WTC11 (cell line): Measurements from ENCODE around the gene GARIN1A. TPM values are rescaled to one million over a fixed set of nuclear protein-coding genes. Genes with fewer than 3 reads are reported as not detected.

ENCODE experiments used
- ATAC-seq: fragments of 200-7000 bp; cut with Tn5 transposase; 2 replicates; pipeline ENCODE4 v1.10.0; 2021; ENCODE audit warnings: mild to moderate bottlenecking, moderate library complexity
- CTCF ChIA-PET: fragments of 300-600 bp; sonication (Branson Sonifier 250); formaldehyde crosslinking; loops from one replicate; lab custom pipeline; 2021; ENCODE audit warnings: antibody characterized with exemption; lab: Charles Lee
- POLR2A ChIA-PET: fragments of 350-600 bp; sonication (Branson Sonifier 250); formaldehyde crosslinking; loops from one replicate; lab custom pipeline; 2021; ENCODE audit warnings: antibody characterized with exemption; lab: Charles Lee
- DNase-seq: peaks from one replicate; pipeline ENCODE4 v3.0.0; 2021; ENCODE audit warnings: low spot score
- H3K27ac Mint-ChIP-seq: 2 replicates; pipeline ENCODE4 v1.8.0; 2021; ENCODE audit warnings: mixed read lengths
- H3K27me3 Mint-ChIP-seq: 2 replicates; pipeline ENCODE4 v1.8.0; 2021; ENCODE audit warnings: low read depth, mild to moderate bottlenecking, moderate library complexity, mixed read lengths
- H3K36me3 Mint-ChIP-seq: 2 replicates; pipeline ENCODE4 v1.8.0; 2021; ENCODE audit warnings: mixed read lengths
- H3K4me1 Mint-ChIP-seq: 2 replicates; pipeline ENCODE4 v1.8.0; 2022; ENCODE audit warnings: mixed read lengths
- H3K4me3 Mint-ChIP-seq: 2 replicates; pipeline ENCODE4 v1.8.0; 2021; ENCODE audit warnings: mild to moderate bottlenecking, moderate library complexity, mixed read lengths
- H3K9me3 Mint-ChIP-seq: 2 replicates; pipeline ENCODE4 v1.8.0; 2021; ENCODE audit warnings: mixed read lengths
- CBFB ChIP-seq: sonication (generic); formaldehyde crosslinking; IDR thresholded peaks from 2 replicates; pipeline ENCODE4 v1.8.1; 2022; ENCODE audit warnings: mild to moderate bottlenecking, low read depth, missing genetic modification reagents
- CREB1 ChIP-seq: sonication (generic); formaldehyde crosslinking; IDR thresholded peaks from 2 replicates; pipeline ENCODE4 v1.8.0; 2023; ENCODE audit warnings: mild to moderate bottlenecking, missing genetic modification reagents
- EMX1 ChIP-seq: fragments of 250-450 bp; sonication (Bioruptor Pico); IDR thresholded peaks from 2 replicates; pipeline ENCODE4 v1.8.0; 2021; ENCODE audit warnings: mild to moderate bottlenecking
- ESRRA ChIP-seq: sonication (generic); formaldehyde crosslinking; IDR thresholded peaks from 2 replicates; pipeline ENCODE4 v1.8.1; 2022; ENCODE audit warnings: mild to moderate bottlenecking, missing genetic modification reagents, borderline replicate concordance
- ETV6 ChIP-seq: sonication (generic); formaldehyde crosslinking; IDR thresholded peaks from 2 replicates; pipeline ENCODE4 v1.8.1; 2022; ENCODE audit warnings: mild to moderate bottlenecking, missing genetic modification reagents
- FOXJ3 ChIP-seq: sonication (generic); formaldehyde crosslinking; IDR thresholded peaks from 2 replicates; pipeline ENCODE4 v1.9.0; 2021; ENCODE audit warnings: missing genetic modification reagents, mild to moderate bottlenecking, borderline replicate concordance
- FOXK1 ChIP-seq: sonication (generic); formaldehyde crosslinking; IDR thresholded peaks from 2 replicates; pipeline ENCODE4 v1.8.0; 2022; ENCODE audit warnings: mild to moderate bottlenecking, moderate library complexity, missing genetic modification reagents
- HMGA2 ChIP-seq: fragments of 250-450 bp; sonication (Bioruptor Pico); IDR thresholded peaks from 2 replicates; pipeline ENCODE4 v1.4.0; 2021; ENCODE audit warnings: mild to moderate bottlenecking, moderate library complexity
- IRF2 ChIP-seq: sonication (generic); formaldehyde crosslinking; IDR thresholded peaks from 2 replicates; pipeline ENCODE4 v1.8.0; 2022; ENCODE audit warnings: low read depth, missing genetic modification reagents, borderline replicate concordance
- NFYB ChIP-seq: sonication (generic); formaldehyde crosslinking; conservative IDR thresholded peaks from 2 replicates; pipeline ENCODE4 v1.8.0; 2022; ENCODE audit warnings: low read depth, missing genetic modification reagents
- NR1H2 ChIP-seq: sonication (generic); formaldehyde crosslinking; IDR thresholded peaks from 2 replicates; pipeline ENCODE4 v1.9.0; 2021; ENCODE audit warnings: mild to moderate bottlenecking, moderate library complexity, missing genetic modification reagents
- NR2C2 ChIP-seq: sonication (generic); formaldehyde crosslinking; IDR thresholded peaks from 2 replicates; pipeline ENCODE4 v1.8.0; 2022; ENCODE audit warnings: mild to moderate bottlenecking, missing genetic modification reagents
- OVOL2 ChIP-seq: fragments of 250-450 bp; sonication (Bioruptor Pico); IDR thresholded peaks from 2 replicates; pipeline ENCODE4 v1.9.0; 2021; ENCODE audit warnings: mild to moderate bottlenecking, borderline replicate concordance
- TEAD1 ChIP-seq: sonication (generic); formaldehyde crosslinking; IDR thresholded peaks from 2 replicates; pipeline ENCODE4 v1.8.0; 2022; ENCODE audit warnings: mild to moderate bottlenecking, missing genetic modification reagents
- ZBTB21 ChIP-seq: sonication (generic); formaldehyde crosslinking; IDR thresholded peaks from 2 replicates; pipeline ENCODE4 v1.8.1; 2023; ENCODE audit warnings: mild to moderate bottlenecking, missing genetic modification reagents, borderline replicate concordance
- ZNF232 ChIP-seq: sonication (generic); formaldehyde crosslinking; IDR thresholded peaks from 2 replicates; pipeline ENCODE4 v1.8.0; 2022; ENCODE audit warnings: mild to moderate bottlenecking, missing genetic modification reagents
- ZNF317 ChIP-seq: sonication (generic); formaldehyde crosslinking; IDR thresholded peaks from 2 replicates; pipeline ENCODE4 v1.8.1; 2023; ENCODE audit warnings: low read depth, mild to moderate bottlenecking, moderate library complexity, missing genetic modification reagents, borderline replicate concordance
- ZNF423 ChIP-seq: fragments of 250-450 bp; sonication (Bioruptor Pico); IDR thresholded peaks from 2 replicates; pipeline ENCODE4 v2.1.2; 2022; ENCODE audit warnings: mild to moderate bottlenecking, moderate library complexity
- total RNA-seq: library from RNA; stranded (reverse); gene quantifications from 3 replicates; pipeline ENCODE4 v1.2.3, GENCODE V29; 2021
- TF ChIP-seq, protein P1 (sequence below): sonication (generic); formaldehyde crosslinking; conservative IDR thresholded peaks from 2 replicates; pipeline ENCODE4 v1.8.1; 2022; ENCODE audit warnings: mild to moderate bottlenecking, missing genetic modification reagents
- TF ChIP-seq, protein P2 (sequence below): sonication (generic); formaldehyde crosslinking; IDR thresholded peaks from 2 replicates; pipeline ENCODE4 v1.8.0; 2022; ENCODE audit warnings: mild to moderate bottlenecking, missing genetic modification reagents
- TF ChIP-seq, protein P3 (sequence below): sonication (generic); formaldehyde crosslinking; IDR thresholded peaks from 2 replicates; pipeline ENCODE4 v1.8.1; 2022; ENCODE audit warnings: mild to moderate bottlenecking, missing genetic modification reagents, moderate library complexity, borderline replicate concordance
- TF ChIP-seq, protein P4 (sequence below): sonication (generic); formaldehyde crosslinking; IDR thresholded peaks from 2 replicates; pipeline ENCODE4 v1.8.1; 2023; ENCODE audit warnings: mild to moderate bottlenecking, missing genetic modification reagents, moderate library complexity
- TF ChIP-seq, protein P5 (sequence below): sonication (generic); formaldehyde crosslinking; IDR thresholded peaks from 2 replicates; pipeline ENCODE4 v1.8.1; 2022; ENCODE audit warnings: missing genetic modification reagents, borderline replicate concordance
- TF ChIP-seq, protein P6 (sequence below): fragments of 250-450 bp; sonication (Bioruptor Pico); IDR thresholded peaks from 2 replicates; pipeline ENCODE4 v1.8.0; 2021; ENCODE audit warnings: mild to moderate bottlenecking

Gene GARIN1A
- total RNA-seq, 1 experiment from 2014 or later, result 0.15 TPM

DNA sequence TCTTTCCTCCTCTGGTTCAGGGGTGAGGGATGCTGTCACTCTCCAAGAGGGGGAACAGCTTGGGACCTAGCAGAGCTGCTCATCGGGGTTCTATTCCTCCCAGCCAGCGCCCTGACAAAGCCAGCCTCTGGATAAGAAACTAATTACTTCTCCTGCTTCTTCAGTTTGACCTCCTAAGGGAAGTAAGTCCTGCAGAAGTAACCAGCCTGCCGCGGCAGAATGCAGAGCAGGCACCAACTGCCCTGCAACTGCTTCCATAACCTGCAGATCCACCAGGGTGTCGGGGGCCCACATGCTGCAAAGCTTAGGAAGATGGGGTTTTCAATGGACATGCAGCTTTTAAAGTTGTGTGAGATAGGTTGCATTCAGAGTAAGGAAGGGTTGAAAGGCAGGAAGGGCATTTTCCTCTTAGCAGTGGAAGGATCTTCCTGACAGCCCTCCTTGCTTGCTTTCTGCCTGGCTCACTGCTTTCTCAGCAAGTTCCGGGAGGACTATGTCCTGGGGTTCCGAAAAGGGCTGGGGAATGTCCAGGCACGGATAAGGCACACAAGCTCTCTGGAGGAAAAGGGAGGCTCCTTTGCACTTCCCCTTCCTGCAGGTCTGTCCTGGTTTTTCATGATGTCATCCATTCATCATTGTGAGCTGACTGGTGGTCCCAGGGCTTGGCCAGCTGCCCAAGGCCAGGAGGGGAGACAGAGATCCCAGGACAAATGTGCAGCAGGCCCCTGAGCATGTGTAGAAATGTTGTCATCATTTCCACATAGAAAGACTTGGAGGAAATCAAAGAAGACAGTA is 42.8 kb downstream of the GARIN1A start:
- ChIA-PET CTCF (interaction anchor here (0.6 kb wide), 3 partner anchors 9 to 189 kb away, joined by 3 to 8 read pairs (median 3); no protein-coding TSS in a partner anchor), POLR2A (interaction anchor here (0.7 kb wide), 1 partner anchor 146 kb away, joined by 3 read pairs; no protein-coding TSS in a partner anchor)
- Mint-ChIP-seq H3K36me3 (no peaks in the 10 kb centered on the region), H3K4me1 (peaks cover 7% of the 10 kb centered on the region; the same call in 1 of the 2 replicates), H3K9me3 (peaks cover 6% of the 10 kb centered on the region; the same call in 1 of the 2 replicates), H3K27ac (no peak overlapping the region), H3K27me3 (peaks cover 6% of the 10 kb centered on the region), H3K4me3 (no peak overlapping the region)
- no peak for TF ChIP-seq CBFB
- TF ChIP-seq, protein P1, sequence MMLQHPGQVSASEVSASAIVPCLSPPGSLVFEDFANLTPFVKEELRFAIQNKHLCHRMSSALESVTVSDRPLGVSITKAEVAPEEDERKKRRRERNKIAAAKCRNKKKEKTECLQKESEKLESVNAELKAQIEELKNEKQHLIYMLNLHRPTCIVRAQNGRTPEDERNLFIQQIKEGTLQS (CRISPR knock-in tag), result no peak
- TF ChIP-seq ETV6 (CRISPR knock-in tag), result no peak
- TF ChIP-seq CREB1 (CRISPR knock-in tag), result no peak
- no peak for TF ChIP-seq EMX1 (CRISPR knock-in tag)
- TF ChIP-seq ESRRA (CRISPR knock-in tag), result no peak
- no peak for TF ChIP-seq ZBTB21 (CRISPR knock-in tag)
- TF ChIP-seq NFYB (CRISPR knock-in tag), result no peak
- ATAC-seq (no peak), DNase-seq (no peak)

DNA sequence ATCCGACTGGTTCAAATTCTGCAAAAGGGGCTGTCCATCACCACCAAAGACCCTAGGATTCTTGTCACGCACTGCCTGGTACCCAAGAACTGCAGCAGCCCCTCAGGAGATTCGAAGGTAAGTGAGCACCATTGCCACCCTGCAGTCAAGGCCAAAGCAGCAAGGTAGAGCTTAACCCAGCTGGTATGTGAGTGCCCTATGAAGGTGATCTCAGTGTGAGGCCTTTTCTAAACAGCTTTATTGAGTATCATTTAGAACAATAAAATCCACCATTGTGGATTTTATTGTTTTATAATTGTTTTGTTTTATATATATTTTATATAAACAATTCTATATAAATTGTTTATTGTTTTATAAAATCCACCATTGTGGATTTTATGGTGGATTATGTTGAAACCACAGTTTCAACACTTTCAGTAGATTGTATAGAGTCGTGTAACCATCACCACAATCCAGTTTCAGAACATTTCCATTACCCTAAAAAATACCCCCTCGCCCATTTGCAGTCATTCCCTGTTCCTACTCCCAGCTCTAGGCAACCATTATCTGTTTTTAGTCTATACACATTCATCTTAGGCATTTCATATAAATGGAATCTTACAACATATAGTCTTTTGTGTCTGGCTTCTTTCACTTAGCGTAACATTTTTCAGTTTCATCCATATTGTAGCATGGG is 47.0 kb downstream of the GARIN1A start:
- no peak overlapping the region for H3K27ac Mint-ChIP-seq

More for the DNA sequence above, 47.0 kb downstream of the GARIN1A start:
- Mint-ChIP-seq H3K36me3 (no peaks in the 10 kb centered on the region), H3K27me3 (peaks cover 11% of the 10 kb centered on the region), H3K4me1 (peaks cover 7% of the 10 kb centered on the region; the same call in 1 of the 2 replicates), H3K9me3 (no peaks in the 10 kb centered on the region), H3K4me3 (no peak overlapping the region)
- ChIA-PET POLR2A (no interaction called here), CTCF (no interaction called here)
- no peak for ATAC-seq
- no peak for DNase-seq
- TF ChIP-seq NR1H2, result no peak
- no peak for TF ChIP-seq FOXK1 (CRISPR knock-in tag)
- TF ChIP-seq, protein P2, sequence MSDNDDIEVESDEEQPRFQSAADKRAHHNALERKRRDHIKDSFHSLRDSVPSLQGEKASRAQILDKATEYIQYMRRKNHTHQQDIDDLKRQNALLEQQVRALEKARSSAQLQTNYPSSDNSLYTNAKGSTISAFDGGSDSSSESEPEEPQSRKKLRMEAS (CRISPR knock-in tag), result no peak
- TF ChIP-seq NR2C2 (CRISPR knock-in tag), result no peak
- TF ChIP-seq ESRRA (CRISPR knock-in tag), result no peak
- no peak for TF ChIP-seq HMGA2 (CRISPR knock-in tag)
- TF ChIP-seq TEAD1, result no peak
- TF ChIP-seq, protein P3, sequence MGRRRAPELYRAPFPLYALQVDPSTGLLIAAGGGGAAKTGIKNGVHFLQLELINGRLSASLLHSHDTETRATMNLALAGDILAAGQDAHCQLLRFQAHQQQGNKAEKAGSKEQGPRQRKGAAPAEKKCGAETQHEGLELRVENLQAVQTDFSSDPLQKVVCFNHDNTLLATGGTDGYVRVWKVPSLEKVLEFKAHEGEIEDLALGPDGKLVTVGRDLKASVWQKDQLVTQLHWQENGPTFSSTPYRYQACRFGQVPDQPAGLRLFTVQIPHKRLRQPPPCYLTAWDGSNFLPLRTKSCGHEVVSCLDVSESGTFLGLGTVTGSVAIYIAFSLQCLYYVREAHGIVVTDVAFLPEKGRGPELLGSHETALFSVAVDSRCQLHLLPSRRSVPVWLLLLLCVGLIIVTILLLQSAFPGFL (CRISPR knock-in tag), result no peak
- TF ChIP-seq, protein P4, sequence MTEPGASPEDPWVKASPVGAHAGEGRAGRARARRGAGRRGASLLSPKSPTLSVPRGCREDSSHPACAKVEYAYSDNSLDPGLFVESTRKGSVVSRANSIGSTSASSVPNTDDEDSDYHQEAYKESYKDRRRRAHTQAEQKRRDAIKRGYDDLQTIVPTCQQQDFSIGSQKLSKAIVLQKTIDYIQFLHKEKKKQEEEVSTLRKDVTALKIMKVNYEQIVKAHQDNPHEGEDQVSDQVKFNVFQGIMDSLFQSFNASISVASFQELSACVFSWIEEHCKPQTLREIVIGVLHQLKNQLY, result no peak
- TF ChIP-seq OVOL2 (CRISPR knock-in tag), result no peak
- TF ChIP-seq ZNF423, result no peak
- no peak for TF ChIP-seq ZNF232 (CRISPR knock-in tag)
- no peak for TF ChIP-seq FOXJ3 (CRISPR knock-in tag)
- TF ChIP-seq, protein P5, sequence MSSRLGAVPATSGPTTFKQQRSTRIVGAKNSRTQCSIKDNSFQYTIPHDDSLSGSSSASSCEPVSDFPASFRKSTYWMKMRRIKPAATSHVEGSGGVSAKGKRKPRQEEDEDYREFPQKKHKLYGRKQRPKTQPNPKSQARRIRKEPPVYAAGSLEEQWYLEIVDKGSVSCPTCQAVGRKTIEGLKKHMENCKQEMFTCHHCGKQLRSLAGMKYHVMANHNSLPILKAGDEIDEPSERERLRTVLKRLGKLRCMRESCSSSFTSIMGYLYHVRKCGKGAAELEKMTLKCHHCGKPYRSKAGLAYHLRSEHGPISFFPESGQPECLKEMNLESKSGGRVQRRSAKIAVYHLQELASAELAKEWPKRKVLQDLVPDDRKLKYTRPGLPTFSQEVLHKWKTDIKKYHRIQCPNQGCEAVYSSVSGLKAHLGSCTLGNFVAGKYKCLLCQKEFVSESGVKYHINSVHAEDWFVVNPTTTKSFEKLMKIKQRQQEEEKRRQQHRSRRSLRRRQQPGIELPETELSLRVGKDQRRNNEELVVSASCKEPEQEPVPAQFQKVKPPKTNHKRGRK, result no peak
- TF ChIP-seq, protein P6, sequence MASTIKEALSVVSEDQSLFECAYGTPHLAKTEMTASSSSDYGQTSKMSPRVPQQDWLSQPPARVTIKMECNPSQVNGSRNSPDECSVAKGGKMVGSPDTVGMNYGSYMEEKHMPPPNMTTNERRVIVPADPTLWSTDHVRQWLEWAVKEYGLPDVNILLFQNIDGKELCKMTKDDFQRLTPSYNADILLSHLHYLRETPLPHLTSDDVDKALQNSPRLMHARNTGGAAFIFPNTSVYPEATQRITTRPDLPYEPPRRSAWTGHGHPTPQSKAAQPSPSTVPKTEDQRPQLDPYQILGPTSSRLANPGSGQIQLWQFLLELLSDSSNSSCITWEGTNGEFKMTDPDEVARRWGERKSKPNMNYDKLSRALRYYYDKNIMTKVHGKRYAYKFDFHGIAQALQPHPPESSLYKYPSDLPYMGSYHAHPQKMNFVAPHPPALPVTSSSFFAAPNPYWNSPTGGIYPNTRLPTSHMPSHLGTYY (CRISPR knock-in tag), result no peak
- TF ChIP-seq ZNF317, result no peak
- no peak for TF ChIP-seq IRF2
